GM12878 (cell line): ENCODE results near the gene STX16. TPM values are rescaled to one million over a fixed set of nuclear protein-coding genes. Genes with fewer than 3 reads are reported as not detected.

Source experiments
- ATAC-seq: fragments of 200-7000 bp; cut with Tn5 transposase; 3 replicates; pipeline ENCODE4 v1.9.1; 2020; ENCODE audit warnings: mild to moderate bottlenecking, moderate library complexity
- BruUV-seq: library from RNA; stranded (reverse); fragments of 400-500 nt; replicated peaks from 2 replicates; lab custom pipeline; 2021; lab: Mats Ljungman, UMichigan
- CTCF ChIA-PET: fragments of 300-600 bp; sonication (Branson Sonifier 250); formaldehyde crosslinking; extraction: SDS; loops from one replicate; lab custom pipeline; 2021; ENCODE audit warnings: inconsistent platforms; lab: Yijun Ruan, JAX
- POLR2A ChIA-PET: fragments of 350-600 bp; formaldehyde crosslinking; extraction: SDS; loops from one replicate; lab custom pipeline; 2021; ENCODE audit warnings: inconsistent platforms; lab: Charles Lee
- RAD21 ChIA-PET: fragments of 300-600 bp; sonication (Branson Sonifier 250); formaldehyde crosslinking; loops from one replicate; lab custom pipeline; 2023; ENCODE audit warnings: antibody characterized with exemption; ENCODE audit not compliant: unreplicated experiment; lab: Charles Lee
- SMC1A ChIA-PET: fragments of 300-600 bp; sonication (Branson Sonifier 250); formaldehyde crosslinking; loops from one replicate; lab custom pipeline; 2023; ENCODE audit not compliant: unreplicated experiment, uncharacterized antibody; lab: Charles Lee
- DNase-seq: peaks from one replicate; pipeline ENCODE4 v3.0.0-alpha.2; 2011; ENCODE audit warnings: low read depth, low spot score
- FAIRE-seq: peaks from 3 replicates; lab custom pipeline; 2011; peaks lifted over from hg19 to GRCh38; lab: Jason Lieb, UNC
- H2AFZ ChIP-seq: 2 replicates; pipeline ENCODE4 v1.6.0; 2011; ENCODE audit warnings: low read depth, low read length, control low read depth; ENCODE audit not compliant: control insufficient read depth
- H3K27ac ChIP-seq: 2 replicates; pipeline ENCODE4 v1.5.1; 2011; ENCODE audit warnings: control low read depth; ENCODE audit not compliant: control insufficient read depth, insufficient read depth
- H3K27me3 ChIP-seq, 2 experiments: replicated peaks in 1 of 2; 2 replicates each; pipeline versions ENCODE4 v1.6.0 to v1.6.1; 2011; ENCODE audit warnings: low read length in 1 of 2; ENCODE audit not compliant: control insufficient read depth in 2 of 2, insufficient read depth in 2 of 2
- H3K36me3 ChIP-seq, 2 experiments: 2 replicates each; pipeline ENCODE4 v1.5.1; 2011; ENCODE audit warnings: low read length in 1 of 2; ENCODE audit not compliant: control insufficient read depth in 2 of 2, insufficient read depth in 2 of 2
- H3K4me1 ChIP-seq: 2 replicates; pipeline ENCODE4 v1.6.1; 2011; ENCODE audit warnings: mild to moderate bottlenecking, low read length, moderate library complexity, mixed read lengths; ENCODE audit not compliant: control insufficient read depth, insufficient read depth
- H3K4me2 ChIP-seq: 2 replicates; pipeline ENCODE4 v1.6.0; 2011; ENCODE audit warnings: control low read depth; ENCODE audit not compliant: control insufficient read depth, insufficient read depth
- H3K4me3 ChIP-seq: fragments of 200-600 bp; sonication (generic); 2 replicates; pipeline ENCODE4 v1.5.1; 2016
- H3K79me2 ChIP-seq: 2 replicates; pipeline ENCODE4 v1.6.0; 2011; ENCODE audit warnings: low read length; ENCODE audit not compliant: control insufficient read depth, insufficient read depth
- H3K9ac ChIP-seq: 2 replicates; pipeline ENCODE4 v1.8.0; 2011; ENCODE audit warnings: low read length, control low read depth, mixed read lengths; ENCODE audit not compliant: control insufficient read depth, insufficient read depth
- H3K9me3 ChIP-seq: replicated peaks from 3 replicates; pipeline ENCODE4 v1.5.1; 2011; ENCODE audit warnings: mild to moderate bottlenecking, low read length; ENCODE audit not compliant: control insufficient read depth, insufficient read depth
- H4K20me1 ChIP-seq: 2 replicates; pipeline ENCODE4 v1.6.0; 2011; ENCODE audit not compliant: control insufficient read depth, insufficient read depth
- CREM ChIP-seq: IDR thresholded peaks from 2 replicates; pipeline ENCODE4 v1.6.1; 2014; ENCODE audit warnings: antibody characterized with exemption, low read depth
- CTCF ChIP-seq, 3 experiments: IDR thresholded peaks in 2 of 3; conservative IDR thresholded peaks in 1 of 3; 2 replicates each; pipeline ENCODE4 v1.5.1; 2011; ENCODE audit warnings: low read depth in 3 of 3, low read length in 3 of 3, mild to moderate bottlenecking in 3 of 3, control low read depth in 2 of 3, moderate library complexity in 2 of 3, inconsistent platforms in 1 of 3, mixed read lengths in 1 of 3; ENCODE audit not compliant: control insufficient read depth in 2 of 3, insufficient read depth in 1 of 3; ENCODE audit errors: extremely low read depth in 1 of 3
- HDAC2 ChIP-seq: fragments of 200-600 bp; sonication (generic); IDR thresholded peaks from 2 replicates; pipeline ENCODE4 v1.6.1; 2017
- IRF4 ChIP-seq: IDR thresholded peaks from 2 replicates; pipeline ENCODE4 v1.6.1; 2011; ENCODE audit warnings: low read depth, low read length
- MYB ChIP-seq: fragments of 150-350 bp; IDR thresholded peaks from 2 replicates; pipeline ENCODE4 v1.6.1; 2014; ENCODE audit warnings: mild to moderate bottlenecking, low read depth, low read length, borderline replicate concordance
- NFYB ChIP-seq: IDR thresholded peaks from 2 replicates; pipeline ENCODE4 v1.6.1; 2011; ENCODE audit warnings: low read depth, mild to moderate bottlenecking, low read length, improper control_type of control experiment, moderate library complexity; ENCODE audit not compliant: insufficient read depth
- POLR2AphosphoS5 ChIP-seq: IDR thresholded peaks from 2 replicates; pipeline ENCODE4 v1.6.1; 2011; ENCODE audit warnings: mild to moderate bottlenecking, low read length, inconsistent platforms
- PRDM15 ChIP-seq: fragments of 450-650 bp; formaldehyde crosslinking; IDR thresholded peaks from 2 replicates; pipeline ENCODE4 v1.4.0; 2020; ENCODE audit warnings: mild to moderate bottlenecking, moderate library complexity
- ZNF384 ChIP-seq: IDR thresholded peaks from 2 replicates; pipeline ENCODE4 v1.6.1; 2012; ENCODE audit warnings: low read depth, mild to moderate bottlenecking, low read length, improper control_type of control experiment, borderline replicate concordance
- WGBS: methylation state at CpG from one replicate; pipeline ENCODE4 v1.1.6; 2016; ENCODE audit warnings: low lambda C conversion rate; ENCODE audit not compliant: insufficient replicate concordance, insufficient coverage; ENCODE audit errors: missing lambda C conversion rate; 5-methylcytosine and 5-hydroxymethylcytosine counted together
- in situ Hi-C: fragments of 300-500 bp; cut with MboI; formaldehyde crosslinking; loops from 9 replicates; pipeline ENCODE4 v1.14.3; 2018; ENCODE audit warnings: mixed read lengths
- intact Hi-C: fragments of 100-400 bp; cut with micrococcal nuclease; formaldehyde crosslinking; loops from one replicate; pipeline ENCODE4 v1.14.2; 2022; ENCODE audit not compliant: unreplicated experiment
- polyA plus RNA-seq, 11 experiments: library from polyadenylated mRNA; depleted of rRNA in 4 of 11; unstranded in 6 of 11; stranded (reverse) in 5 of 11; fragments of >200 nt; fragmentation: Nextera tagmentation in 4 of 11; fragmentation: Illumina TruSeq in 1 of 11; extraction: Ambion mirVana in 4 of 11; extraction: Trizol in 1 of 11; gene quantifications; 1 replicate in 1 of 11; 2 replicates in 10 of 11; pipeline versions ENCODE4 v1.2.1 to v1.2.3, GENCODE V29; 2011 to 2016; ENCODE audit warnings: inconsistent platforms in 2 of 11, missing spikeins in 2 of 11, low read depth in 1 of 11
- total RNA-seq, 4 experiments: library from RNA; depleted of rRNA in 3 of 4; stranded (reverse); fragments of >200 nt in 3 of 4; fragmentation: Illumina TruSeq in 1 of 4; extraction: Trizol in 1 of 4; gene quantifications; 2 replicates each; pipeline versions ENCODE4 v1.2.1 to v1.2.3, GENCODE V29; 2013 to 2021

Gene STX16
- total and polyA plus RNA-seq, 10 of the 15 experiments (the other 5 are each of a cell fraction or from before 2014, with no cell fraction given): 6.3 to 68.4 (median 35.8) TPM

- TF ChIP-seq POLR2AphosphoS5: no peak
- TF ChIP-seq HDAC2: no peak
- TF ChIP-seq CREM: no peak
- TF ChIP-seq MYB: no peak
- no peak for TF ChIP-seq PRDM15 (CRISPR knock-in tag)
- TF ChIP-seq IRF4: no peak
- TF ChIP-seq NFYB: no peak
- TF ChIP-seq CTCF (IDR thresholded peaks at IDR 0.05 in 2 of 3, conservative IDR thresholded peaks at IDR 0.05 in 1 of 3; ENCODE audit: control insufficient read depth in 2 of 3, extremely low read depth in 1 of 3, insufficient read depth in 1 of 3, low read depth in 3 of 3, low read length in 3 of 3): no peak
- no peak for TF ChIP-seq ZNF384
- Histone ChIP-seq H3K4me2 (no peak overlapping the region), H3K4me1 (no peaks in the 10 kb centered on the region), H3K36me3 (peaks cover 0 to 3% of the 10 kb centered on the region in 2 experiments; a peak in 2 of 4 replicates), H2AFZ (no peak overlapping the region), H3K4me3 (no peak overlapping the region), H3K9me3 (no peaks in the 10 kb centered on the region), H3K27ac (no peak overlapping the region), H3K79me2 (no peaks in the 10 kb centered on the region), H3K9ac (no peak overlapping the region), H4K20me1 (no peaks in the 10 kb centered on the region), H3K27me3 (no peaks in the 10 kb centered on the region)
- ChIA-PET POLR2A (no interaction called here), CTCF (no interaction called here), SMC1A (no interaction called here), RAD21 (no interaction called here)
- ATAC-seq (no peak), DNase-seq (no peak), FAIRE-seq (no peak)
- BruUV-seq: no TSS peak
- 97% methylated on average over 19 of the region's 23 CpGs for WGBS
- in situ Hi-C loops (no loop called here), intact Hi-C loops (no loop called here)
These were observed 56.0 kb downstream of the STX16 start for GRCh38 chr20:58706975-58707681.
